ENCODE measurements around the gene CELSR1.
A peak's percentile ranks its signal among the peaks of the same experiment; 100 is the strongest.
"Not testable (repeated sequence)": the region's sequence is repeated elsewhere in the genome, so short reads cannot be mapped to it uniquely, and the experiment has no call there.

The CELSR1 gene

DNA sequence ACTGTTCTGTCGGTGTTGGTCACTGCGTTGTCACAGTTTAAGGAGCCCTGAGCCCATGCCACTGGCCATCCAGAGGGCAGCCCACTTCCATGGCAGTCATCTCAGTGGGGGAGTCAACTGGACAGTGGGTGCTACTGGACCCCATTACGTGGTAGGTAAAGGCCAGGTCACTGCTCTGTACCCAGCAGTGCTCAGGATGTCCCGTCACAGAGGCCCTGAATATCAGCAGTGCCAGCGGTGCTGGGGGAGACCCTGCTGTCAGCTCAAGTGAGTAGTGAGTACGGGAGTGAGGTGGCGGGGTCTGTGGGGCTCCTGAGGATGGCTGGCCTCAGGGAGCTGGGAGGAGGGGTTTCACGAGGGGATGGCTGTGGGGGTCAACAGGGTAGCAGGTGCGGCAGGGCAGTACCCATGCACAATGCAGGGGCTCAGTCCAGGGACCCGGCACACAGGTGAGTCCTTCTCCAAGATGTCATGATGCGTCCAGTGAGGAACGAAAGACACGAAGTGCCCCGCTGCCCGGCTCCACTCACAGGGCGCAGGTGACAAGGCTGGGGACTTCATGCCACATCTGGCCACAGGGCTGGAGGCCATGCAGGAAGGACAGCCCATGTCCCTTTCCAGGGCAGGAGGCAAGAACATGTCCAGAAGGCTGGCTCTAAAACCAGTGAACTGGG lies 27.9 kb downstream of the CELSR1 start:
- no peak for DNase-seq

DNA sequence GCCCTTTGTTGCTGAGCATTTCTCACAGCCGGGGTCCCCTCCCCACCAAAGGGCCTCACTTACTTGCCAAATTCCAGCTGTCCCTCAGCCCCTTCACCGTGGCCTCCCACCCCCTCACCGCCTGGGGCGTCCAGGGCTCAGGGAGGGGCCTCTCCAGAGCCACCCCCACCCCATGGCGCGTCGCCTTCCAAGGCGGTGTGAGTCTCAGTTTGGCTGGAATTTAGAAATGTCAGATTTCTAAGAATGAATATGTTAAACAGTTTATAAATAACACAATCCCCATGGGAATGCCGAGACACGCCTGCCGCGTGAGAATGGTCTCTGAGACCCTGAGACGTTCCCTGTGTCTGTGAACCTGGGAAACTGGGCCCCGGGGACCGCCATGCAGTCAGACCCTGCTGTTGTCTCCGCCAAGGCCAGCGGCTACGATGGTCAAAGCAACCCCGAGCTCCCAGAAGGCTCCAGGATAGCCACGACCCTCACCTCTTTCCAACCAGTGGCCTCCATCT lies 28.9 kb downstream of the CELSR1 start:
- DNase-seq: no peak

DNA sequence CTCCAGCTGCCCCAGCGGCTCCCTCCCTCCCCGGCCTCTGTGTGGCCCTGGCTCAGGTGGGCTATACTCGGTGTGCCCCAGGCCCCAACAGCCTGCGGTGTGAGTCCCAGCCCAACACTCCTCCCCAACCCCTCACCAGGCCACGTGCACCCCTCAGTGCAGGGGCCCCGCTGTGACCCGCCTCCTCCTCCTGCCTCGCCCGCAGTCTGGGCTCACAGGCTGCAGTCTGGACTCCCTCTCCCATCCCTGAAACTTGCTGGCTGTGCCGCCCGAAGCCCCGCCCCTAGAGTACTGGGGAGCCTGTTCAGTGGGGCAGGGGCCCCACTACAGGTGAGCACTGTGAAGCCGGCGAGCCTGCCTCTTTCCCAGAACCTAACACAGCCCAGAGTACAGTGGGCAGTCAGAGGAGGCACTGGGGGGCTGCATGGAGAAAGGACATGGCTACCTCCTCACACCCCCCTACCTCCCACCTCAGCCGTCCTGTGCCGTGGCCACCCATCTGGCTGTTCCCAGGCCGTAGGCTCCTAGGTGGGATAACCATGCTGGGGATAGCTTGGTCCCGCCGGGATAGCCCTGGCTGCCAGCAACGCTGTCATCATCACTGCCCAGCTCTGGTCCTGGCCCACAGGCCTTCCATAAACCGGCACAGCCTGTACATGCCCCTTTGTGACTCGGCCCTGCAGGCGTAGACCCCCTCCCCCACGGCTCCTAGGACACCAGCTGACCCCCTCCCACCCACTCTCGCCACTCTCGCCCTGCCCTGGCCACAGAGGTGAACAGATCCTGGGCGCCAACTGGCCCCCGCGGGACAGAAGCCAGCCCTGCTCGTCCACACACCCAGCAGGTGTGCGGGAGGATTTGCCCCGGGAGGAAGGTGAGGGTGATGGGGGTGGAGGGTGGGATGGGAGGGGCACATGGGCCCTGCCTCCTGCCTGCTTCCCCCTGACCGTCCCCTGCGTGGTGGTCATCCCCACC lies 29.7 kb downstream of the CELSR1 start:
- DNase-seq: no peak

DNA sequence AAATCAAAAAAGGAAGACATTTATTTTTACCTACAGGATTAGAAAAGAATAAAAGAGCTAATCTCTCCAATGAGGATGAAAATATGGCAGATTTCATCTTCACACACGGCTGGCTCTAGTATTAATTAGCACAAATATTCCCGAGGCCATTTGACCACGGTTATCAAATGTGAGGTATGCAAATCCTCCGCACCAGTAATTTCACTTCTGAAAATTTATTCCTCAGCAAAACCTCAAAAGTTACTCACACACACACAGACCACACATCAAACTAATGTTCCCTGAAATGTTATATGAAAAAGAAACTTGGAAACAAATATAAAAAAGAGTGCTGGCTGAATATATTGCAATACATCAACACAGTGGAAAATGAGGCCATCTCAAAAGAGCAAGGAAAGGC lies 32.8 kb downstream of the CELSR1 start:
- no peak for DNase-seq

DNA sequence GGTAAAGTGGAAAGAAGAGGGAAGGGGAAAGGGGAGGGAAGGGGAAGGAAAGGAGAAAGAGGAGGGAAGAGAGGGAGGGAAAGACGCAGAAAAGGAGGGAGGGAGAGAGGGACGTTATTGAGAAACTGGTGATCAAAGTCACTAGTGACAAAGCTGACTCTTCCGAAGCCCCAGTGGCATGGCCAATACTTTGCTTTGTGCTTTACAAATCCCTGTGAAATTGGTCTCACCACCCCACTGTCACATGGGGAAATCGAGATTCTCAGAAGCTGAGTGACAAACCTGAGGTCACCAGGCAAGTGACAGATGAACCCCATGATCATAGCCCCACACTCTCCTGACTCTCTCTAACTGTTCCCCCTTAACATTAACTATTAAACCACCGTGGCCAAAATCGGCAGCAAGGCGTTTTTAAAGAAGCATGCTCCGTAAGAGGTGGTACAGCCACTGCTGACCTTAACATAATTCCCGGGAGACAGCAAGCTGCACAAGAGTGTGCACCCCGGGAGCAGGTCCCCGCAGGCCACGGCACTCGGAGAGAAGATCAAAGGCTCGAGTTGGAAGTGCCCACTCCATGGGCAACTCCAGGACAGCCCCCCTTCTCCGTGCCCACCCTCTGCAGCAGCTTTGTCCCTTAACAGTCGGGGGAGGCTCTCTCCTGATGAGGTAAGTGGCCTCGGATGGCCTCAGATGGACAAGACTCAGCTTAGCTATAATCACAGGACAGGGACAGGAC lies 34.8 kb downstream of the CELSR1 start:
- no peak for DNase-seq

DNA sequence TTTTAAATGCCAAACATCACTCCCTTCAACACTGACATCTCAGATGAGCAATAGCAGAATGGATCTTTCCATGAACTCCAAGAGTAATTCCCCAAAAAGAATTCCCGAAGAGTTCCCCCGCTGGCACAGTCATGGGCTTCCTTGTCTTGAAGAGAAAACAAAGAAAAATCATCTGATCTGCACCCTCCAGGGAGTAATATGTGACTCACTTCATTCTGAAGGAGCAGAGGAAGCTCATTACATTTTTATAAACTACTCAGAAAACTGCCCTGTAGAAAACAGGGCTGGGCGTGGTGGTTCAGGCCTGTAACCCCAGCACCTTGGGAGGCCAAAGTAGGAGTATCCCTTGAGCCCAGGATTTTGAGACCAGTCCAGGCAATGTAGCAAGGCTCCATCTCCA lies 35.7 kb downstream of the CELSR1 start:
- no peak for DNase-seq

DNA sequence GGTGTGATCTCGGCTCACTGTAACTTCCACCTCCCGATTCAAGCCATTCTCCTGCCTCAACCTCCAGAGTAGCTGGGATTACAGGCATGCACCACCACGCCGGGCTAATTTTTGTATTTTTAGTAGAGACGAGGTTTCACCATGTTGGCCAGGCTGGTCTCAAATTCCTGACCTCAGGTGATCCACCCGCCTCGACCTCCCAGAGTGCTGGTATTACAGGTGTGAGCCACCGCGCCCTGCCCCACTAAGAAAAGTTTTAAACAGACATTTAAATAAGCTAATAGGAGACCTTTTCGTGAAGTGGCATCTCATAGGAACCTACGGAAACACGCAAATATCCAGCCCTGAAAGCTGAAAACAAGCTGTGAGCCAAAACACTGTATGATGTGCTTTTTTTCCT lies 36.2 kb downstream of the CELSR1 start:
- DNase-seq: not testable (repeated sequence)

DNA sequence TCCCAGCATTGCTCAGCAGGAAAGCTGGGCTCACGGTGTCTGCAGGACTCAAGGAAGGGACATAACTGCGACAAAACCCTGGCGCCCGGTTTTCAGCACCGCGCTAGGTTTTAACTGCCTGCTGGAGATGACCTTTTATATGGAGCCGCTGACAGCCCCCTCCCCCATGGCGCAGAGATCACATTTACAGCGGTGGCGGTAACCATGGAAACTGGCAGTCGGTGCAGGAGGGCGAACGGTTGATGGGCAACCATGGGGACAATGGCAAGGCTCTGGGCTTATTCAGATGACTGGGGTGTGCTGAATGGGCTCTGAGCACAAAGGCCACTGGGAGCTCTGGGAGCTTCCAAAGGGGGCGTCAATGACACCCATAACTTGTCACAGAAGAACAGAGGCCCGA lies 37.2 kb downstream of the CELSR1 start:
- no peak for DNase-seq

DNA sequence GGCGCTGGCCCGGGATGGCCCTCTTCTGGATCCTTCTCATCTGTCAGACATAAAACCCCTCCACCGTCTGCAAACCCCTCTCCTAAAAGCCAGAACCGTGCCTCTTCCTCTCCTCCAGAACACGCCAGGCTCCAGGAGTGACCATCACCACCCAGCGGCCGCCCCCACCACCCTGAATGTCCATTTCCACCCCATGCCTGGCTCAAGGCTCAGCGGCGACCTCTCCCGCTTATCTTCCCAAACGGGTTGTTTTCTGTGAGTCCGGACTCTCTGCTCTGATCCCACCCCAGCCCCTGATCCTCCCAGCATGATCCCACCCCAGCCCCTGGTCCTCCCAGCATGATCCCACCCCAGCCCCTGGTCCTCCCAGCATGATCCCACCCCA lies 37.6 kb downstream of the CELSR1 start:
- no peak for DNase-seq

DNA sequence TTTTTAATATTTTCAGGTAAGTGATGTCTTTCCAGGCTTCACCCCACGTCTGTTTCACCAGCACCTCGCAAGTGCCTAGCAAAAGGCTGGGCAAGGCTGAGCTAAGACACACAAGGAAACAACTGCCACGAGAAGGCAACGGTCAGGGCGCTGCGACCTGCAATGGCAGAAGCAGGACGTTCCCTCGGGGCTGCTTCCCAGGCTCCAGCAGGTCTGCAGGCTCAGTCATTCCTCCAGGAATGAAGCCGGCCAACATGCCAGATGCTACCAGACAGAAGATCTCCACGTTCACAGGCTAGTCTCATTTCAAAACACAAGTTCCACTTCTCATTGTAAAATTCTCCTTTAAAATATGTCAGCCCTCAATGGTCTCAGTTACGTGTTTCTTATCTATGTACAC lies 45.5 kb downstream of the CELSR1 start:
- DNase-seq: no peak

DNA sequence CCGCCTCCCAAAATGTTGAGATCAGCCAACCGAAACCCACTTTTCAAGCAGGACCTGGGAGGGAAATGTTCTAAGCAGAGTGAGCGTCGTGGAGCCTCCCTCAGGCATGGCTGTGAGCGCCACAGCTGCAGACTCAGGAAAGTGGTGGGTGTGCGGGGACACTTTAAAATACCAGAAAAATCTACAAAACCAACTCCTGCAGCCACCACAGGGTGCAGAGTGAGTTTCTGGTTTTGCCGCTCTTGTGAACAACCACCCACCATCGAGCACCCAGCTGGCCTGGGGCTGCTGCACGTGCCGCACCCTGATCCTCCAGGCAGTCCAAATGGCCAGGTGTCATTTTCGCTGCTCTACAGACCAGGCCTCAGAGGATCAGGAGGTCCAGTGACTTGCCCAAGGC lies 46.9 kb downstream of the CELSR1 start:
- no peak for DNase-seq

DNA sequence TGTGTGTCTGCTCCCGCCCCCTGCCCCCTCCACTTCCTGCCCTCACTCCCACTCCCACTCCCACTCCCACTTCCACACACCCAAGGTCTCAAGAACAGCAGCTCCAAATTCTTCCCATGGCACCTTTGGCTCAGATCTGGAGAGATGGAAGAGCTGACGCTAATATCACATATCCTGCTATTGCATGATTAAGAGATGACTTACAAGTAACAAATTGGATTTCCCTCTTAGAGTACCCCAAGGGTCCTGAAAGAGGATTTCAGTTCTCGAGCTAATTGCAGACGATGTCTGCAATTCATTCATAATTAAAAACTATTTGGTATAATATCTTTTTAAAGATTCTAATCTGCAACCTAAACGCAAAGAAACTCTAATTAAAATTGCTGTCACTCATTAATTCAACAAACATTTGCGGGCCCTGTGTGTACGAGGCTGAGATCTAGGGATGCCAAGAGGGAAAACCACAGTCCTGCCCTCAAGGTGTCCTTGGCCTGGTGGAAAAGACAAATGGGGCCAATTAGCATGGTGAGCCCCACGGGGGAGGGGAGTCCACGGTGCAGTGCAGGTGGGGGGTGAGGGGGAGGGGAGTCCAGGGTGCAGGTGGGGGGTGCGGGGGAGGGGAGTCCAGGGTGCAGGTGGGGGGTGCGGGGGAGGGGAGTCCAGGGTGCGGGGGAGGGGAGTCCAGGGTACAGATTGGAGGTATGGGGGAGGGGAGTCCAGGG lies 50.3 kb downstream of the CELSR1 start:
- no peak for DNase-seq

DNA sequence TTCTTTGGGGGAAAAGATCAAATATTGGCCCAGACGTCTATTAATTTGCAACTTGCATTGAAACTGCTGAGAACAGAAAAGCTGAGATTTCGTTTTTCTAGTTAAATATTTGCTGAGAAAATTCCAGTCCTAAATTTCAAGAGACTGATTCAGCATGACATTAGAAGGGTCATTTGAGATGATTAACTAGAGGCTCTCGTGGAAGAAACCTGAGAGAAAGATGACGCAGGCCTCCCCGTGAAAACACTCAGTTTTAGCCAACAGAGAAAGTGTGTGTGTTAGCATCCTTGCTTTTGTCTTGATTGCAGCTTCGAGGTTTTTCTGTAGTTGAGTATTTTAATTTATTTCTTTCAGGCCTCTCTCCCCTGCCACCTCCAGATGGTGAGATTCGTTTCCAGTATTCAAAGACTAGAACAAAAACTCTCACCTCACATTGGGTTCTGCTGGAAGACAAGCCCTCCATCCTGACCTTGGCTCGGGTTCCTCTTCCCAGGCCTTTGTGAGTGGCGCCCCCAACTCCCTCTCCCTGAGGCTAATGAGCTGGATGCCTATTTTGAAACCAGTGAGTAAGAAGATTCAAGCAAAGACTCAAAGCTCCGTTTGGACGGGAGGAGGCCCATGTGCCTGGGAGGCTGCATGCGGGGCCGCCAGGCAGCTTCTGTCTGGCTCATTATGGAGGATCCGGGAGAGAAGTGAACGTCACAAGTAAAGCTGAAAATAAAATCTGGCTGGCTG lies 52.4 kb downstream of the CELSR1 start:
- DNase-seq: no peak

DNA sequence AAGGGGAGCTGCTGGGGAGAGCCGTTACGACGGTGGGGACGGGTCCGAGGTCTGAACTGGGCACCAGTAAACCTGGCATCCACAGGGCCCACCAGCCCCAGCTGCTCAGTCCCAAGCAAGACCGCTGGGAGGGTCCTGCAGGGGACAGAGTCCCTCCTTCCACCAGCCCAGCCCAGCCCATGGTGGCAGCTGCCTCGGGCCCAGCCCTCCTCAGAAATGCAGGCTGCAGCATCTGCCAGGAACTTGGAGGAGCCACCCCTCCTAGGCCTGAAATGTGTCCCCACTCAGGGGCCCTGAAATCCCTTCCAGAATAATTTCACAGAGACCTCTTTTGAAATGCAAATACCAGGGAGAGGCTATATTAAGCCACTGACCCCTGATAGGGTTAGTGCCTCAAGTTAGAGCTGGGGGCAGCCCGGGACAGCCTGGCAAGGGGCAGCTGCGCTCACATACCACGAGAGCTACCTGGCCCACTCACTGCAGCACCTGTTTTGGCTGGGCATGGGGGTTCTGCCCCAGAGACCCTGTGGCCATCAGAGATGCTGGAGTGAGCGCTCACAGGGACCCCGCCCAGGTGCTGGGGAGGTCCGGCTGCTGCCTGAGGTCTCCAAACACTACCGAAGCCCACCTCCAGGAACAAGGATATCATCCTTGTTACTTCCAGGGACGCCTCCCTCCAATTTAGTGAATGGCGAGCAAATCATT lies 53.1 kb downstream of the CELSR1 start:
- no peak for DNase-seq

DNA sequence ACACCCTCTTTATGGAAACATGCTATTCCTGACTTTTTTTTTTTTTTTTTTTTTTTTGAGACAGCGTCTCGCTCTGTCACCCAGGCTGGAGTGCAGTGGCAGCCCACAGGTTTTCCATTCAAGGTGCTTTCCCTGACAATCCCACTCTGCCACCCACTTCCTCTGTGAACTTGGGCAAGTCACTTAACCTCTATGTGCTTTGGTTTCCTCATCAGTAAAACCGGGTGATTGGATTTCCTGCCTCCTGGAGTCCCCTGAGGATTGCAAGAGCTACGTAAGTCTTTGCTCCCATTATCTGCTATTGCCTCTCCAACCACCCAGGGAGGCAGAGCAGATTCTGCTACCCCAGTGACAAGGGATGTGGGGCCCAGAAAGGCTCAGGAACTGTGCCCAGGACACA lies 54.1 kb downstream of the CELSR1 start:
- DNase-seq: peak; percentile 5

DNA sequence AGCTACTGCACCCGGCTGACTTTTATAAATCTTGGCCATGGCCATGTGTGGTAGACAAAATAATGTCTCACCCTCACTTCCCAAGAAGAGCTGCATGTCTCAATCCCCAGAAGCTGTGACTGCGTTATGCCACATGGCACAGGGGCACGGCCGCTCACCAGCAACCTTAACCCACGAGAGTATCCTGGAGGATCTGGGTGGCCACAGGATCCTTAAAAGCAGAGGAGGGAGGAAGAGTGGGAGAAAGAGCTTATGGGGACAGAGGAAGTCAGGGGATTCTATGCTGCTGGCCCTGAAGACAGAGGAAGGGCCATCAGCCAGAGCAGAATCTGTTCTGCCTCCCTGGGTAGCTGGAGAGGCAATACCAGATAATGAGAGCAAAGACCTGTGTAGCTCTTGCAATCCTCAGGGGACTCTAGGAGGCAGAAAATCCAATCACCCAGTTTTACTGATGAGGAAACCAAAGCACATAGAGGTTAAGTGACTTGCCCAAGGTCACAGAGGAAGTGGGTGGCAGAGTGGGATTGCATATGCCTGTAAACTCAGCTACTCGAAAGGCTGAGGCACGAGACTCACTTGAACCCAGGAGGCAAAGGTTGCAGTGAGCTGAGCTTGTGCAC lies 55.3 kb downstream of the CELSR1 start:
- no peak for DNase-seq

DNA sequence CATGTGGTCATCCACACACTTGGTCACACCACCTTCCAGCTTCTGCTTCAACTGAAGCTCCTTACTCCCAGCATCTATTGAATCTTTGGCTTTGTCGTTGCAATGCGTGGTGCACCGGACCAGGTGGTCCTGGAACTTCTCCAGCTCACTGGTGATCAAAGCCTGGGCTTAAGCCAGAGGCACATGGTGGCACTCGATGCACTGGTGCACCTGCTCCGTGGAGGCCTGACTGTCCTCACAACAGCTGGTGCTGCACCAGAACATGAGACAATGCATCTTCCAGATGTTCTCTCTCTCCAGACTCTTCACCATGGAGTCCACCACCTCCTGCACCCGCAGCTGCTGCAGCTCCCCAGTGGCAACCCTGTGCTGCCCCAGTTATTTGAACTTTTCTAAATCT lies 56.0 kb downstream of the CELSR1 start:
- DNase-seq: no peak

DNA sequence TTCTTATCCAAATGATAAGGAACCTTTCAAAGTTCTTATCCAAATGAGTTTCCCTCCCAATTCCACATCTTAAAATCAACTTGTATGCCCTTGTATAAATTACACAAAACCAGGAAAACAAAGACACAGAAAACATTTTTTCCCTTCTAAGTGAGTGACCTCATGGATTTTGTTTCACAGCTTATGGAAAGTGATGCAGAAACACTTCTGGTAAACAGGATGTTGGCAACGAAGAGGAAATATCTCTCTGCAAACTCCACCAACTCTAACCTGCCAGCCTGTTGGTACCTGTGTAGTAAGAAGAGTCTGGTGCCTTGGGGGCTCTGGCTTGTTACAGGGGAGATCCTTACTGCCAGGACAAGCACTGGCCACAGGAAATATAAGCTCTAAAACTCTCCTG lies 57.0 kb downstream of the CELSR1 start:
- DNase-seq: no peak

DNA sequence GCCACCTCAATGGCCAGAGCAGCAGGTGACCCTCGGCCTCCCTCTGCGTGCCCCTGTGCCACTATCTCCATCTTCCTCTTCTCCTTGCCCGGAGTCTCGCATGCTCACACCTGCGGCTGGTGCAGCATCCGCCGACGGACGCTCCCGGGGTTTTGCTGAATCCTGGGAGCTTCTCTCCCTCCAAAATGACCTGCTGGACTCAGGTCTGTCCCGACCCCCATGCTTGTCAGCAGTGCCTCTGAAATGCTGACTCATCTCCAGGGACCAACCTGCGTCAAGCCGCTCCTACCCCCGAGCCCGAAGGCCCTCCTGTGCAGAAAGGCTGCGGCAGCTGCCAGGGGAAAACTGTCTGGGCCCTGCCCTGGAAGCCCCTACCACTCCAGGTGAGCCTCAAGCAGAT lies 58.4 kb downstream of the CELSR1 start:
- no peak for DNase-seq

DNA sequence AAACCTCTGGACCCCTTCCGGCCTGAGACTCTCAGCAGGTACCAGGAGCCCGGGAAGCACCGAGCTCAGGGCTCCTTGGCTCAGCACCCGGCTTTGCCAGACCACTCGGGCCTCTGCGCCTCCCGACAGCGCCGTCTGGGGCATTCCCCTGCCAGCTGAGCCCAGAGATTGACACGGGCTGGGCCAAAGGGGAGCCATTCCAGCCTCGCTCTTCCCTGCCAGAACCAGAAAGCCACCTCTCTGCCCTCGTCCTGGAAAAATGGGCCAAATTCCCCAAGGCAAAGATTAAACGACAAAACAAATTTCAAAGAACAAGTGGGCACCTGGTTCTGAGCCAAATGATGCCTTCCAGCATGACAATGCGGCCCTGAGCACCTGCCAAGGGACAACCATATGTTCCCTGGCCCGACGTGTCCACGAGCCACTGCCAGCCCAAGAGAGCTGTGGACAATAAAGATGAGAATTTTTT lies 59.3 kb downstream of the CELSR1 start:
- no peak for DNase-seq

DNA sequence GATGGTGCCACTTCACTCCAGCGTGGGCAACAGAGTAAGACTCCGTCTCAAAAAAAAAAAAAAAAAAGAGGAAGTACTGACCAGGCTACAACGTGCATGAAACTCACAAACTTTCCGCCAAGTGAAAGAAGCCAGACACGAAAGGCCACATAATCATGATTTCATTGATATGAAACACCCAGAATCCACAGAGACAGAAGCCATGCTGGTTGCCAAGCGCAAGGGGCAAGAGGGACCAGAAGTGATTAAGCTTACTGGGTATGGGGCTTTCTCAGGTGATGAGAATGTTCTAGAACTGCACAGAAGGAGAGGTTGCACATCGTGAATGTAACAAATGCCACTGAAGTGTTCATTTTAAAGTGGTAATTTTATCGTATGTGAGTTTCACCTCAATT lies 60.9 kb downstream of the CELSR1 start:
- no peak for DNase-seq

Data from activated CD4-positive, alpha-beta T cell treated with anti-CD3 and anti-CD28 coated beads, Interleukin-10, Interleukin-2, amounts not matched to agents 100 ng/mL and 50 ng/mL, durations not matched to agents 16 hours and 8 hours (primary cell).